ENCODE data around the gene LZTFL1.

The LZTFL1 gene

DNA sequence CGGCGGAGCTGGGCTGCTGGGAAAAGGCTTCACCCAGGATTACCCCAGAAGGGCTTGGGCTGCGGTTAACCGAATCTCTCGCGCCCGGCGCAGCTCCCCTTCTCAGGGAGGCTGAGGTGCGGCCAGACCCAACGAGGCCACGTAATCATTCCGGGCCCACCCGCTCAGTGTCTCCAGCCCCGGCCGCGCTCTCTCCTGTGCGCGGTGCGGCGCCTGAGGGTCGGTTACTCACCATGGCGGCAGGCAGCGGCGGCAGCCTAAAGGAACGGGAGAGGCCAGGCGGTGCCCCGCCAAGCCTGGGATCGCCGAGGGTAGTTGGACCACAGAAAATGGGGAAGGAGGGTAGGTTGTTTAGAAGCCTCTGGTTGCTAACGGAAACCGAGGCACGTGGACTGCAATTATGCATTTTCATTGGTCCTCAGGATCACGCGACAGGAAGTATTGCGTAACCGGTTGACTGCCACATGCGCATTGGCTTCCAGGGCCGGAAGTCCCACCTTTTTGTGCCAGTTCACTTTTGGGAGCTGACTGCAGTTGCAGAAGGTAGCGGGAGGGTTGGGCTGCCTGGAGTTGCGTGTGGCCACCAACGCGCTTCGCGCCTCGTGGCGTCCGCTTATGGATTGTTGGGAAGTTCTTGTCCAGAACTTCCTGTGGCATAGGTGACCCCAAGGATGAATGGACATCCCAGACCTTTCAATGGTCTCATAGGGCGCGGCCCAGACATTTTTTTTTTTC is at the start of gene LZTFL1:
Gene LZTFL1, minus strand, starts transcription at position 363 of the 735 bp plus-strand sequence. Its CDS starts 128 bp downstream, at position 235.
- DNase-seq, result peak; percentile 47

GRCh38 chr3:45890405-45890804 is 48.5 kb upstream of the LZTFL1 start:
- DNase-seq, result no peak

- no peak for DNase-seq
Observed at GRCh38 chr3:45889337-45889736, 47.4 kb upstream of the LZTFL1 start.

DNA sequence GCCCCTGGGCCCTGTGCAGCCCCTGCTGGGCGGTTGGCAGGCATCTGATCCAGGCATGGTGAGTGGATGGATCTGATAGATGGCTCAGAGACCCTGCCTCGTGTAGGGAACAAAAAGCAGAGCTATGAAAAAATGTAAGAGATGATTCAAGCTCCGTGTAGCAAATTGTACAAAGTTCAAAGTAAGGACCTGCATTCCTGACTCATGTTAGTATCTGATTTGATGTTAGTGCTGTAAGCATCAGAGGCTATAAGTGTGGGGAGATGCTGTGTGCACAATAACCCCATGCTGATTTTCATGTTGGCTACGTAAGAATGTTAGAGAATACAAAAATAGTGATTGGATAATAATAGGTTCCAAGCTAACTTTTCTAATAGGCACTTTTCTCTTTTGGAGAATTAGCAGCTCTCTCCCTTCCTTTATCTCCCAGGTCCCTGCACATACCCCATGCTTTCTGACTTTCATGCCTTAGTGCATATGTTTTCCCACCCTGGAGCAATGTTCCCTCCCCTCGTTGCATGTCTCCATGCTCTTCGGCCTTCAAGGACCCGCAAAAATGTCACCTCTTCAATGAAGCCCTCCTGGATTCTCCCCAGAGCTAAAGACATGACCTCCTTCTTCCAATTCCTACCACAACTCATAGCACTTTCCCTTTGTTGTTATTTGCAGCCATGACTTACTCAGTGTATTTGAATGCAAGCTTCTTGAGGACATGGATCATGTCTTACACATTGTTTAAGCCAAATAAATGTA is 46.0 kb upstream of the LZTFL1 start:
- no peak for DNase-seq

DNA sequence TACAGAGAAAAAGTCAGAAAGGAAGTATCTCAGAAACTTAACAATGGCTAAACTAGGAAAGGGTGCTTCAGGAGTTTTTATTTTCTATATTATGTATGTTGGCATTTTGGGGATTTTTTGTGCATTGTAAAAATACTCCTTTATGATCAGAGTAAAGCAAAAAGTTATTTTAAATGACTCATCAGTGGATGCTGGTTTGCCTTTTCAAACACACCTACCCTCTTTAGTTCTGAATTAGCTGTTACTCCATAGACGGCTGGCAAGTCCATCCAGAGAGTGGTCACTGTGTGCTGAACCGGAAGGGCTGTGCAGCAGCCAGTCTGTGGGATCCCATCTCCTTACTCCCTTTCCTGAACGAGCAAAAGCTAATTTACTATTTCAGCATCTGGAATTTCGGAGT is 45.4 kb upstream of the LZTFL1 start:
- no peak for DNase-seq

- DNase-seq, result no peak
Observed at GRCh38 chr3:45885979-45886705, 44.2 kb upstream of the LZTFL1 start, which contains the start of gene CCR9. TSS of gene CCR9 (plus strand) at chr3:45886543. CDS start at chr3:45894934, 8,391 bp downstream.

DNA sequence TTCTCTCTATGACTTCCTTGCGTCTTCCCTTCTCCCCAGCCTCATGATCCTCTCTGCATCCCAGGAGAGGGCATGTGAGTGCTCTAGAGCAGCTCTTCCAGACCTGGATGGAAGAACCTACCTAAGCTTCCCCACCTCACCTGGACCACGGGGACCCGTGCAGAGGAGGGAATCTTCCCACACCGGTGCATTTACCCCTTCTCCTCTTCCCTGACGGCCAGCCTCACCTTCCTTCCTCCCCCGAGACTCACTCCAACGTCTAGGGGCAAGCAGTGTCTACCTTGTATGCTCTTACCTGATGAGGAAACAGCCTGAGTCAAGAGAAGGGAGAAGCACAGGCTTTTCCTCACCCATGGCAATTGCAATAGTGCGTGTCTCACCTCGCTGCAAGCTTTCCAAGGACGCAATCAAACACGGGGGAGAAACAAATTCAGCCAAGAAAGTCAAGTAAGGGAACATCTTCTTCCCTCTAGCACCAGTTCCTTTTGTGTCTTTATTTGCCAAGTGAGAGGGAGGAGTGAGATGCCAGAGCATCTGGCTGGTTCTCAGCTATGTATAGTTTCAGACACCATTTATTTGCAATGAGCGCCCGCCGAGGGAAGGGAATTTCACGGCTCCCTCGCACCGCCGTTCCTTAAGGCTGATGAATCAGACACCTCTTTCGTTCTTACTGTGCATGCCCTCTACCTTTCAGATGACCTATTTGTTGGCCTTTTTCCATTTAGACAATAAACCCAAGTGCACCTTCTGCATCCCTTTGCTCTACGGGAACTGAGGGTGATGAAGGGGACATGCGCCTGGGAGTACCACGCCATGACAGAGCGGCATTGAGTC is 42.7 kb upstream of the LZTFL1 start:
- no peak for DNase-seq

GRCh38 chr3:45881078-45882022 is 39.4 kb upstream of the LZTFL1 start:
- no peak for DNase-seq

DNA sequence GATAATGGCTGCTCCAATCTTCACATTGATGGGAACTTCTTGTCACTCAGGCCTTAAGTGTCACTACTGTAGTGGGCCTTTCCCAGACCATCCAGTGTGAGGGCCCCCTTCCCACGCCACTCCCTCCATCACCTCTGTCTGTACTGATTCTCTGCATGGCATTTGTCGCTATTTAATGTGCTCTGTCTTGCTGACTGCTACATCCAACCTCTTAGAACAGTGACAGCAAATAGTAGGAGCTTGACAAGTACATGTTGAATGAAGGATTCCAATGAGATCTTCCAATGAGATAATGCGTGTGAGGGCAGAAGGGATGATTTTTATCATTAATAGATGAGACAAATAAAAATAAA is 38.8 kb upstream of the LZTFL1 start:
- DNase-seq, result no peak

GRCh38 chr3:45878124-45878523 is 36.2 kb upstream of the LZTFL1 start:
- no peak for DNase-seq

- no peak for DNase-seq
Observed at GRCh38 chr3:45874677-45875346, 32.9 kb upstream of the LZTFL1 start.

GRCh38 chr3:45873638-45874037 is 31.7 kb upstream of the LZTFL1 start:
- no peak for DNase-seq

DNA sequence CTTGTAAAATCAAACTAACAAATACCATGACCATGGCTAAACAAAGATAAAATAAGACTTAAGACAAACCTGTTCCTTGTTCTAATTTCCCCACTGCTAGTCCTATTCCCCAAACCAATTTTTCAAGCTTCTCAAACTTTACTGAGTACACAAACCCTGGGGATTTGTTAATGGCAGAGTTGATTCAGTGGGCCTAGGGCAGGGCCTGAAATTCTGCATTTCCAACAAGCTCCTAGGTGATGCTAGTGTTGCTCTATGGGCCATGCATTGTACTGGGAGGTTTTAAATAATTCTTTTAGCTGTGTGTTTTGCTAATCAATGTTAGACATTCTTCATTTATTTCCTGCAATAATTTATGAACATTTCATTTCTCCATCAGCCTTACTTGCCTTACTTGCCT is 31.1 kb upstream of the LZTFL1 start:
- DNase-seq, result no peak

DNA sequence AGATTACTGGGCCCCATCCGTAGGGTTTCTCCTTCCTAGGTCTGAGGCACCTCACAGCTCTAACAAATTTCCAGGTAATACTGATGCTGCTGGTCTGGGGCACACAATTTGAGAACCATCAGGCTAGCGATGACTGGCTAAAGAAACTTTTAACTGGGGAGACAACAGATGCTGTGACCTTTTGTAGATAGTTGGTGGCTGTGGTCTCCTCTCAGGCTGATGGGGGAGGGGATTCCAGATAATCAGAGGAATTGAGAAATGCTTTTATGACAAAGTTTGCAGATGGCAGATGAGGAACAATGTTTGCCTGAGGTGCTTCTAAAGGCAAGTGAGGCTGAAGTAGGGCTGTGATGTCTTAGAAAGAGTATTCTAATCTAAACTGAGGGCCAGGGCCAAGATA is 30.6 kb upstream of the LZTFL1 start:
- DNase-seq, result no peak

DNA sequence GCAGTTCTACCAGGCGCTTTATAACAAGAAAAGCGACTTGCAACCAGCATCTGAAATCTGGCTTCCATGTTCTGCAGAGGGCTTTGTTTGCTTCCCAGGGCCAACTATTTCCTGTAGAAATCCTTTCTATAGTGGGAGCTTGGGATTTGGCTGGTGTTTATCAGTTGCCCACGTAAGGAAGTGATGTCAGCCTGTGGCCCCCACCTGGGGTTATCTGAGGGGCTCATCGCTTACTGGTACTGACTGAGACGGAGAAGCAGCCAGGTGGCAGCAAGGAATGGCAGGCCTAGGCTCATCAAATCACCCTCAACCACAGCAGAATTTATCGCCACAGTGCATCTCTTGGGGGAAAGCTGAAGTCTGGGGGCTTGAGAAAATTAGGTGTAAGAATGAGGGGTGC is 29.9 kb upstream of the LZTFL1 start:
- no peak for DNase-seq

DNA sequence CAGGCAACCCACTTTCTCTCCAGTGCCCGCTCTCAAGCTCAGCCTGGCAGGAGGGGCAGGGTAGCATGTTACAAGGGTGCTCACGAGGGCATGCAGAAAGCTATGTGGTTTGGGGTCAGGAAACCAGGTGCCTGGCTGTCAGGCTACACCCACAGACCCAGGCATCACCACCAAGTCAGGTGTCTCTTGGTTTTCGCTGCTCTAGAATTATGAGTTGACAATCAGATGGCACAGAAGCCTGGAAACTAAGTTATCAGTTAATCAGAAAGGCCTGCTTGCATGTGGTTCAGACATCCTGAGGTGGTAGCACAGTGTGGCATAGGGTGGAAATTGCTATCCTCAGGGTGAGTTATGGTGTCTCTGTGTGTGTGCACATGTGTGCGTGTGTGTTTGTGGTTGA is 28.2 kb upstream of the LZTFL1 start:
- no peak for DNase-seq

DNA sequence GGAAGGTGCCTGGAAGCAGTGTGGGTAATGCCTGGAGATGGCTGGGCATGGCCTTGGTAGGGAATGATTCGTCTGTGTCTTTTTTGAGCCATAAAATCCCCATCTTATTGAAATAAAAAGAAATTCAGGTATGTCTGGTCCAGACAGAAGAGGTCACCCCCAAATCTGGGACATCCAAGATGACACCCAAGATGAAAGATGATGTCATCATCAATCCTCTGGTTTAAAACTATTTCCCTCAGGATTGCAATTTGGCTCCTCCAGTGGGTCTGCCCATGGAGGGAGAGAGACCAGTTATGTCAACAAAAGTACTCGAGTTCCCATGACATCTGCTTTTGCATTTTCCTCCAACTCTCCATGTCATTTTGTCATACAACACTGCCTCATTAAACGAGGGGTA is 27.7 kb upstream of the LZTFL1 start:
- DNase-seq, result no peak

GRCh38 chr3:45868650-45869049 is 26.7 kb upstream of the LZTFL1 start:
- DNase-seq, result no peak

DNA sequence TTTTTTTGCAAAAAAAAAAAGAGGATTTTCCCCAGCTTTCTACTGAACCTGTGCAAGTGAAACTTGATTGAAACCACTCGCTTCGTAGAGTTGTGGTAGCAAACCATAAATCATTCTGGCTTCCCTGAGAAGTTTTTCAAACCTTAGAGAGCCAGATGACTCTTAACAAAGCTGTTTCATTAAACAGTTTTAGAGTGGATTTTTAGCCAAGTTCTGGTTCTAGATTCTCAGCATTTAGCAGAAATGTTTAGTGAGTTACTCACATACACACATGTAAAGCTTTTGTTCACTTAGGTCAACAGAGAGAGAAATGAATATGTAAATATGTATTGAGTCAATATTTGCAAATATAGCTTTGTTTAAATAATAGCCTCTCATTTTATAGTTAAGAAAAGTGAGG is 26.3 kb upstream of the LZTFL1 start:
- DNase-seq, result no peak

- DNase-seq, result no peak
Observed at GRCh38 chr3:45865563-45865962, 23.6 kb upstream of the LZTFL1 start.

Data from NCI-H1417 treated with DMSO at 0.1 percent for 48 hours (cell line).